HG02885 (cell line): Measurements from ENCODE around the gene PHAF1.
A peak's percentile ranks its signal among the peaks of the same experiment; 100 is the strongest.

Experiments used
- ATAC-seq: cut with Tn5 transposase; IDR thresholded peaks from one replicate; pipeline ENCODE4 v1.9.1; 2021; ENCODE audit warnings: mild to moderate bottlenecking; ENCODE audit not compliant: unreplicated experiment, poor library complexity

The PHAF1 gene

DNA sequence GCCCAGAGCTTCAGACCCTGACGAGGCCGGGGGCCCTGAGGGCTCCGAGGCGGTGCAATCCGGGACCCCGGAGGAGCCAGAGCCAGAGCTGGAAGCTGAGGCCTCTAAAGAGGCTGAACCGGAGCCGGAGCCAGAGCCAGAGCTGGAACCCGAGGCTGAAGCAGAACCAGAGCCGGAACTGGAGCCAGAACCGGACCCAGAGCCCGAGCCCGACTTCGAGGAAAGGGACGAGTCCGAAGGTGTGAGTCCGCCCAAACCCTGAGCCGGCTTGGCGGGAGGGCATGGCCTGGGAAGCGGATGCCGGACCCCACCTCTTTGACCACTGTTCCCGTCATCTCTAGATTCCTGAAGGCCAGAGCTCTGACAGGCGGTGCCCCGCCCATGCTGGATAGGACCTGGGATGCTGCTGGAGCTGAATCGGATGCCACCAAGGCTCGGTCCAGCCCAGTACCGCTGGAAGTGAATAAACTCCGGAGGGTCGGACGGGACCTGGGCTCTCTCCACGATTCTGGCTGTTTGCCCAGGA is 65.0 kb downstream of the PHAF1 start:
- no peak for ATAC-seq

GRCh38 chr16:67176662-67177061 is 66.9 kb downstream of the PHAF1 start:
- ATAC-seq, result no peak

DNA sequence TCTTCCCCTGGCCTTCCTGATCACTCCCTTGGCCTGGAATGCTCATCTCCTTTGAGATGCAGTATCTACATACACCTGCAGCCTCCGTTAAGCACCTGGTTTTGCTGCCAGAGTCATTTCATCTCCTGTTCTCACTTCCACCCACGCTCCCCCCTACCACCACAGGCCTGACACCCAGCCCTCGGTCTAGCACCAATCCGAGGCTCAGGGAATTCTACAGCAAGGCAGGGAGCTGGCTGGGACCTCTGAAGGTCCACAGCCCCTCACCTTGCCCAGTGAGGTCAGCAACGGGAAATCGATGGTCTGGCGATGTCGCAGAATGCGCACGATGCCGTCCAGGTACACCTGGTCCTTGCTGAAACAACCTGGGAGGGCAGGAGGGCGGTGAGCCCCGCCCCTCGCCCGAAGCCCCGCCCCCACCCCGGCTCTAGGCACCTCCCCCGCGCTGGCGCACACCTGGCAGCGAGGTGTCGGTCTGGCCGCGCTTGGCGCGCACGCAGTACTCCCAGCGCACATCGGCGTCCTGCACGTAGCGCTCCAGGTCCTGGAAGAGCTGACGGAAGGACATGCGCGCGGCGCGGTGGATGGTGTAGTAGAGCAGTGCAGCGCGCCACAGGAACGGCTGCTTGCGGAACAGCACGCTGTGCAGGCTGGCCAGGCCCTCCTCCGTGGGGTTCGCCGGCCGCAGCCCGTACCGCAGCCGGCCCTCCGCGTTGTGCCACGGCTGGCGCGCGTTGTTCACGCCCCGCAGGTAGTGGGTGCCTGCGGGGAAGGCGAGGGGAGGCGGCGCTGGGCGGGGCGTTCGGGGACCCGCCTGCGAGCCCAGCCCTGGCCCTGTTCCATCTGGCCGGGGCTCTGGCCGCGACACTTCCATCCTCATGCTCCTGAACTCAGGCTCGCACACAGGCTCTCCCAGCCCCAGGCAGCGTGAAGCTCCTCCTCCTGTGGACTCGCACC is 68.3 kb downstream of the PHAF1 start:
- ATAC-seq, result no peak

GRCh38 chr16:67179421-67180080 is 69.8 kb downstream of the PHAF1 start:
- ATAC-seq, result no peak

DNA sequence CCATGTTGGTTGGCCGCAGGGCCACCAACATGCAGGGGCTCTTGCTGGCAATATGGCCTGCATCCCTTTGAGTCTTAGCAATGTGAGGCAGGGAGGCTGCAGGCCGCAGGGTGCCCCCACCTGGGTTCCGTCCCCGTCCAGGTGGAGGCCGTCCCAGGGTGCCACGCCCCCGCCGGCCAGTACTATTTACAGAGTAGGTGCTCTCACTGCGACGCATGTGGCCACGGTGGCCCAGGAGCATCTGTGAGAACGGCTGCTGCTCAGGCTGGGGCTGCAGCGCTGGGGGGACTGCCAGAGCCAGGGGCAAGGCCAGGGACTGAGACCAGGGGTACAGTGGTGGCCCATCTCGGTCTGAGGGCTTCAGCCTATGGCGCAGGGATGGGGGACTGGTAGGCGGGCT is 70.4 kb downstream of the PHAF1 start:
- ATAC-seq, result no peak

GRCh38 chr16:67181346-67181745 is 71.6 kb downstream of the PHAF1 start:
- ATAC-seq, result no peak

- no peak for ATAC-seq
Measured at GRCh38 chr16:67182288-67182687, 72.5 kb downstream of the PHAF1 start.

GRCh38 chr16:67183284-67183626 is 73.5 kb downstream of the PHAF1 start:
- no peak for ATAC-seq

DNA sequence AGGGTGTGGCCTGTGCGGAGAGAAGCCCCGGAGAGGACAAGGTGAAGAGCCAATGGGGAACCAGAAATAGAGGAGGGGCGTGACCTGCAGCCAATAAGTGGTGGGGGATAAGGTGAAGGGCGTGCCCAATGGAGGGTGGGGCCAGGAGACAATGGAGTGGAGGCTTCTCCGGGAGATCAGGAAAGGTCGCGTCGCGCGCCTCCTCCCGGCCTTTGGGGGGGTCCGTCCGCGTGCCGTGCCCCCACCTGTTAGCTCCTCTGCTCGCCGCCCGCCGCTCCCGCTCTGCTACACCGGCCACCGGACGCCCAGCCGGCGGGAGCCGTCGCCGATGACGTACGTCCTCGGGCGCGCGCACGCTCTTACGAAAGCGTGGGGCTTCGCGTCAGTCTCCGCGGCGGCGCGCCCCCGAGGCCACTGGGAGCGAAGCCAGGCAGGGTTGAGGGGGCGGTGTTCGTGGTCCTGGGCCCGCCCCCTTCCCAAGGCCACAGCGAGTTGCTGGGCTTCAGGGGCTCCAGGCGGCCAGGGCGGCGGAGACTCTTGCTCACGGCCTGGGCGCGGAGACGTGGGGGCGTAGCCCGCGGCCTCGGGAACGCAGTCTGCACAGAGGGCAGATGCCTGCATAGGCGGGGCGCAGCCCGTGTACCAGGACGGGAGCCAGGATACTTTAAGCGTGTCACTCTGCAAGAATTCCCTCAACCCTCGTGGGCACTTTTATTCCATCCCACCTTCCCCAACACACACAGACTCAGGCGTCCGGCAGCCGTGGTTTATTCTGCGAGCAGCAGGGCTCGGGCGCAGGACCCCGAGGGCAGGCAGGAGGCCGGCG is 74.1 kb downstream of the PHAF1 start, which contains the start of gene MATCAP1:
Gene MATCAP1, minus strand, starts transcription at position 337 of the 826 bp plus-strand sequence. CDS start 3,353 bp downstream, outside the sequence.
- peak; percentile 94 for ATAC-seq

- ATAC-seq, result peak; percentile 9
Measured at GRCh38 chr16:67184453-67184994, 74.8 kb downstream of the PHAF1 start.

GRCh38 chr16:67184995-67185650 is 75.4 kb downstream of the PHAF1 start:
- no peak for ATAC-seq

- ATAC-seq, result no peak
Measured at GRCh38 chr16:67185651-67186134, 76.0 kb downstream of the PHAF1 start.

DNA sequence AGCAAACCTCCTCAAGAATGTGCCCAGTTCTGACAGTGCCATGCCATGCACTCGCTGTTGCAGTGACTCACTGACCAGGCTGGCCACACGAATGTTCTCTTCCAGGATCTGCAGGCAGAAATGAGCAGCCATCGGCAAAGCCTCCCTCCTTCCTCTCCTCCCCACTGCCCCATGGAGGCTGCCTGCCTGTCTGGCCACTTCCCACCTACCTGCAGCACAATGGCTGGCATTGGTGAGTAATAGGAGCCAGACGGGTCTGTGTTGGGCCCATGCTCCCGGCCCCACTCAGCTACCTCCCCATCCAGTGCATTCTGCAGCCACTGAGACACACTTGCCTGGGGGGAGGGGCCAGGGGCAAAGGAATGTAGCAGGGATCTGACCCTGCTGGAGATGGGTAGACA is 76.8 kb downstream of the PHAF1 start:
- ATAC-seq, result no peak

GRCh38 chr16:67187175-67187890 is 77.6 kb downstream of the PHAF1 start:
- no peak for ATAC-seq

GRCh38 chr16:67188323-67188722 is 78.6 kb downstream of the PHAF1 start:
- ATAC-seq, result no peak

GRCh38 chr16:67188798-67189197 is 79.1 kb downstream of the PHAF1 start:
- ATAC-seq, result no peak

DNA sequence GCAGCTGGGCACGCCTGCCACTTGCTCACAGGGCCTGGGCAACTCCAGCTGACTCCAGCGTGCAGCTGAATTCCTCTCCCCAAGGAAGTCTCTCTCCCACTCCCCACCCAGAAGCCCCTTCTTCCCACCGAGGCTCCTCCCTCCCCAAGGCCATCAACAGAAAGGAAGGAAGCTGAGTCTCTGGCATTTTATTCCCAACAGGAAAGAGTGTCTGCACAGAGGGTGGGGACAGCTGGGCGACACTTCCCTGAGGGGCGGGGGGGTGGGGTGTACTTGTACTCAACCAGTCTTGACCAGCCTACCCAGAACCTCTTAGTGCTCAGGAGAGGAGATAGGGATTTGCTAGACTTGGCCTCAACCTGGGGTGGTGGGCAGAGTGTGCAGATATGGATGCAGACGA is 80.3 kb downstream of the PHAF1 start, which contains the start of gene EXOC3L1:
Gene EXOC3L1, minus strand, starts transcription at position 96 of the 400 bp plus-strand sequence. CDS start 460 bp downstream, outside the sequence.
- no peak for ATAC-seq
